GM18858 (cell line): ENCODE results near the gene R3HDM2.

ENCODE experiments used
- ATAC-seq: cut with Tn5 transposase; IDR thresholded peaks from one replicate; pipeline ENCODE4 v1.9.1; 2021; ENCODE audit not compliant: unreplicated experiment

Gene R3HDM2

GRCh38 chr12:57242691-57243454, 188.0 kb downstream of the R3HDM2 start:
- ATAC-seq: peak; percentile 34

GRCh38 chr12:57242329-57242690, 188.5 kb downstream of the R3HDM2 start:
- no peak for ATAC-seq

- no peak for ATAC-seq
These were observed 189.2 kb downstream of the R3HDM2 start for GRCh38 chr12:57241402-57242310.

GRCh38 chr12:57240926-57241401, 189.9 kb downstream of the R3HDM2 start:
- ATAC-seq: no peak

- ATAC-seq: no peak
These were observed 190.5 kb downstream of the R3HDM2 start for GRCh38 chr12:57240066-57240921.

GRCh38 chr12:57239587-57240065, 191.2 kb downstream of the R3HDM2 start:
- no peak for ATAC-seq

GRCh38 chr12:57238854-57239554, 191.8 kb downstream of the R3HDM2 start:
- peak; percentile 31 for ATAC-seq

GRCh38 chr12:57237932-57238853, 192.7 kb downstream of the R3HDM2 start:
- ATAC-seq: no peak

- ATAC-seq: no peak
These were observed 193.3 kb downstream of the R3HDM2 start for GRCh38 chr12:57237596-57237931.

GRCh38 chr12:57236925-57237595, 193.8 kb downstream of the R3HDM2 start:
- no peak for ATAC-seq

GRCh38 chr12:57236201-57236924, 194.5 kb downstream of the R3HDM2 start:
- no peak for ATAC-seq

GRCh38 chr12:57235728-57236131, 195.1 kb downstream of the R3HDM2 start:
- no peak for ATAC-seq

- no peak for ATAC-seq
These were observed 195.7 kb downstream of the R3HDM2 start for GRCh38 chr12:57235017-57235727.

- ATAC-seq: no peak
These were observed 196.2 kb downstream of the R3HDM2 start for GRCh38 chr12:57234571-57235016.

GRCh38 chr12:57234233-57234570, 196.6 kb downstream of the R3HDM2 start:
- no peak for ATAC-seq

- ATAC-seq: no peak
These were observed 197.2 kb downstream of the R3HDM2 start for GRCh38 chr12:57233357-57234232.
